Parathyroid adenoma (tissue), 2 donors: Measurements from ENCODE around the gene CUX1.

ENCODE experiments used
- H2AFZ ChIP-seq: fragments of 300-600 bp; sonication (generic); one replicate; pipeline ENCODE4 v1.7.0; 2017; ENCODE audit warnings: antibody characterized with exemption, mild to moderate bottlenecking
- H3K27ac ChIP-seq: fragments of 300-600 bp; sonication (generic); one replicate; pipeline ENCODE4 v1.7.0; 2017
- H3K27me3 ChIP-seq: fragments of 300-600 bp; sonication (generic); one replicate; pipeline ENCODE4 v1.7.0; 2017; ENCODE audit warnings: low read length; ENCODE audit not compliant: control insufficient read depth, insufficient read depth
- H3K36me3 ChIP-seq: fragments of 300-600 bp; sonication (generic); one replicate; pipeline ENCODE4 v1.7.0; 2017; ENCODE audit warnings: low read length; ENCODE audit not compliant: control insufficient read depth, insufficient read depth
- H3K4me1 ChIP-seq: fragments of 300-600 bp; sonication (generic); one replicate; pipeline ENCODE4 v1.7.0; 2017; ENCODE audit warnings: control low read depth
- H3K4me2 ChIP-seq: fragments of 300-600 bp; sonication (generic); one replicate; pipeline ENCODE4 v1.7.0; 2017; ENCODE audit warnings: low read length
- H3K4me3 ChIP-seq: fragments of 300-600 bp; sonication (generic); one replicate; pipeline ENCODE4 v1.7.0; 2017; ENCODE audit warnings: low read depth, low read length
- H3K79me2 ChIP-seq: fragments of 300-600 bp; sonication (generic); one replicate; pipeline ENCODE4 v1.7.0; 2017; ENCODE audit warnings: control low read depth
- H3K9ac ChIP-seq: fragments of 300-600 bp; sonication (generic); one replicate; pipeline ENCODE4 v1.7.0; 2017; ENCODE audit warnings: mild to moderate bottlenecking
- H3K9me3 ChIP-seq: fragments of 300-600 bp; sonication (generic); one replicate; pipeline ENCODE4 v1.7.0; 2017; ENCODE audit warnings: low read length; ENCODE audit not compliant: control insufficient read depth
- TF ChIP-seq, protein P1 (sequence below): fragments of 300-600 bp; sonication (generic); IDR thresholded peaks from one replicate; pipeline ENCODE4 v1.7.0; 2017; ENCODE audit warnings: antibody characterized with exemption, mild to moderate bottlenecking
- donor health status: primary hyperparathyroidism.

Gene CUX1

DNA sequence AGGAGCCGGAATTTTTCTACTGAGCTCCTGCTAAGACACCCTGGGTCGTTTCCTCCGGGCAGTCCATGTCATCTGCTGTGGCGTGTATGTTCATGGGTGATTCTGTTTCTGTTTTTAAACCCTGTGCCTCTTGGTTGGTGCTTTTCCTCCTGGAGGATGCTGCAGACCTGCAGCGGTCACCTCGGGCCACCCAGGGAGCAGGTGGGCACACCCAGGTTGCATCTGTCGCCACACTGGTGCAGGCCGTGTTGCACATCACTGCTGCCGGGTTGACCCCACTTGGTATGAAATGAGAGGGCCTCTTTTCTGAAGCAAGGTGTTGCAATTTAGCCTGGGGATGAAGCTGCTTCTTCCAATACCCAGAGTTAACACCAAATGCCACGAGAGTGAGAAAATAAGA lies 127.2 kb downstream of the CUX1 start:
- no peaks in the 10 kb centered on the region for H3K36me3 ChIP-seq
- no peaks in the 10 kb centered on the region for H3K9me3 ChIP-seq
- no peak overlapping the region for H3K9ac ChIP-seq
- no peak overlapping the region for H2AFZ ChIP-seq
- peaks cover 57% of the 10 kb centered on the region for H3K79me2 ChIP-seq
- TF ChIP-seq, protein P1, sequence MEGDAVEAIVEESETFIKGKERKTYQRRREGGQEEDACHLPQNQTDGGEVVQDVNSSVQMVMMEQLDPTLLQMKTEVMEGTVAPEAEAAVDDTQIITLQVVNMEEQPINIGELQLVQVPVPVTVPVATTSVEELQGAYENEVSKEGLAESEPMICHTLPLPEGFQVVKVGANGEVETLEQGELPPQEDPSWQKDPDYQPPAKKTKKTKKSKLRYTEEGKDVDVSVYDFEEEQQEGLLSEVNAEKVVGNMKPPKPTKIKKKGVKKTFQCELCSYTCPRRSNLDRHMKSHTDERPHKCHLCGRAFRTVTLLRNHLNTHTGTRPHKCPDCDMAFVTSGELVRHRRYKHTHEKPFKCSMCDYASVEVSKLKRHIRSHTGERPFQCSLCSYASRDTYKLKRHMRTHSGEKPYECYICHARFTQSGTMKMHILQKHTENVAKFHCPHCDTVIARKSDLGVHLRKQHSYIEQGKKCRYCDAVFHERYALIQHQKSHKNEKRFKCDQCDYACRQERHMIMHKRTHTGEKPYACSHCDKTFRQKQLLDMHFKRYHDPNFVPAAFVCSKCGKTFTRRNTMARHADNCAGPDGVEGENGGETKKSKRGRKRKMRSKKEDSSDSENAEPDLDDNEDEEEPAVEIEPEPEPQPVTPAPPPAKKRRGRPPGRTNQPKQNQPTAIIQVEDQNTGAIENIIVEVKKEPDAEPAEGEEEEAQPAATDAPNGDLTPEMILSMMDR, result no peak
- H3K27ac ChIP-seq, result no peak overlapping the region
- H3K4me3 ChIP-seq, result no peak overlapping the region
- no peaks in the 10 kb centered on the region for H3K27me3 ChIP-seq
- no peaks in the 10 kb centered on the region for H3K4me1 ChIP-seq
- H3K4me2 ChIP-seq, result no peak overlapping the region

DNA sequence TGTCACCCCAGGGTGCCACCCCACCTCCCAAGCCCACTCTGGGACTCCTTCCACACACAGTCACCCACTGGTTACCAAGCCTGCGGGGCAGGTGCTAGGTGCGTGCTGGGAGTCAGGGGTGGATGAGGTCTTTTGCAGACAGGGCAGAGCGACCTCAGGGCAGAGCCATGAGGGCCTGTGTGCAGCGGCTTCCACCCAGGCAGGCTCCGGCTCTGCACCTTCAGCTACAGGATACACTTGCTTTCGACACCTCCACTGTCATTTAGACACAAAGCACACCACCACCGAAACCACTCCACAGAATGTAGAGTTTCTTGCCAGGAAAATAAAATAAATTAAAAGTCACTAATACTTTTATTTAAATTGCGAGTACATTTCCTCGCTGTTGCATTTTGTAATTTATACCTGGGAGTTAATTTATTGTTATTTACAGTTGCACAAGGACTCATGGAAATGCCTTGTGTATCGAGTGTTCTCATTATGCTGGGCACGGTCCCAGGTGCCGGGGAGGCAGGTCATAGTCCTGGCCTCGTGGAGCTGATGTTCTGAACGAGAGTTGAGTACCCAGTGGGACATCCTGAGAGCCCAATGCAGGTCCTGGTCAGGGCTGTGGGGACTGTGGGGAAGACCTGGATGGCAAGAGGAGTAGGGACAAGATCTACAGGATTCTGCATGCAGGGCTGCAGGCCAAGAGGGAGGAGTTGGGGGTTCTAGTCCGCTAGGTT lies 127.8 kb downstream of the CUX1 start:
- H2AFZ ChIP-seq, result no peak overlapping the region
- no peak overlapping the region for H3K9ac ChIP-seq
- H3K4me1 ChIP-seq, result no peaks in the 10 kb centered on the region
- H3K4me3 ChIP-seq, result no peak overlapping the region
- no peaks in the 10 kb centered on the region for H3K9me3 ChIP-seq
- H3K27me3 ChIP-seq, result no peaks in the 10 kb centered on the region
- H3K79me2 ChIP-seq, result peaks cover 55% of the 10 kb centered on the region
- no peaks in the 10 kb centered on the region for H3K36me3 ChIP-seq
- no peak overlapping the region for H3K4me2 ChIP-seq
- TF ChIP-seq, protein P1, result no peak
- H3K27ac ChIP-seq, result no peak overlapping the region

DNA sequence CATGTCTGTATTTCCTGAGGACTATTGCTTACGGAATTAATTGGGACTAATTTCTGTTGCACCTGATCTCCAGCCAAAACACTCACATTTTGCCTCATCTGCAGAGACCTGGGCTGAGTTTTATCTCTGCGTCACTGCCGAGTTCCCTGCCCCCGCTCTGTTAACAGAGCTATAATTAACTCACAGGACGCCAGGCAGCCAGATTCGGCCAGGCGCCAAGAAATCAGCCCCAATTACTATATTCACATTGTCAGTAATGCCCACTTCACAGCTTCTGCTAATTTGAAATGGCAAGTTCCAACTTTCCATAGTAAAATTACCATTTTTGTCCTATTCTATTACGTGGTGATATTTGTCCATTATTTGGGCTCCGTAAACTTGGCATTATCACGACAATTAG lies 130.5 kb downstream of the CUX1 start:
- Histone ChIP-seq H3K9ac (no peak overlapping the region), H3K79me2 (peaks cover 52% of the 10 kb centered on the region), H3K4me3 (no peak overlapping the region), H3K4me1 (peaks cover 4% of the 10 kb centered on the region), H3K4me2 (no peak overlapping the region), H3K27me3 (no peaks in the 10 kb centered on the region), H2AFZ (no peak overlapping the region), H3K9me3 (no peaks in the 10 kb centered on the region), H3K27ac (no peak overlapping the region), H3K36me3 (no peaks in the 10 kb centered on the region)
- TF ChIP-seq, protein P1, result no peak

DNA sequence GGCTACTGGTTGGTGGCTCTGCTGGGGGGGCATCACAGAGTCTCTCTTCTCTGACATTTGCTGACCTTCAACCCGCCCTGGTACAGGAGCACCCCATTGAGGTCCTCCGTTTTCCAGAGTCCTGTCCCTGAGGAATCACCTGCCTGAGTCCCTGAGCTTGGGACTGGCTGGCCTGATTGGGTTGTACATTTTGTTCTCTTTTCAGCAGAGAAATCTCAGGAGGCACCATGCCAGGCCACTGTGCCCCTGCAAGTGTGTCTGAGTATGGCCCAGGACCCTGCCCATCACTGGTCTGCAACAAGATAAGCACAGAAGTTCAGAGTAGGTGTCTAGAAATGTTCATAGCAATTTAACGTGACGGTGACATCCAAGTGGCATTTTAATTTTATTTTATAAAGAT lies 131.2 kb downstream of the CUX1 start:
- TF ChIP-seq, protein P1, result no peak
- H2AFZ ChIP-seq, result no peak overlapping the region
- no peaks in the 10 kb centered on the region for H3K27me3 ChIP-seq
- no peaks in the 10 kb centered on the region for H3K36me3 ChIP-seq
- H3K79me2 ChIP-seq, result peaks cover 49% of the 10 kb centered on the region
- no peaks in the 10 kb centered on the region for H3K9me3 ChIP-seq
- peaks cover 4% of the 10 kb centered on the region for H3K4me1 ChIP-seq
- no peak overlapping the region for H3K9ac ChIP-seq
- no peak overlapping the region for H3K4me3 ChIP-seq
- no peak overlapping the region for H3K4me2 ChIP-seq
- H3K27ac ChIP-seq, result no peak overlapping the region
